ENCODE measurements around the gene ITPK1.

GRCh38 chr14:93037351-93037750 lies 78.4 kb downstream of the ITPK1 start:
- TF ChIP-seq POLR2A (IDR thresholded peaks at IDR 0.05; ENCODE audit: low read depth, low read length) (no peak), TAF1 (IDR thresholded peaks at IDR 0.05; ENCODE audit: low read depth, low read length) (no peak), POLR2AphosphoS5 (IDR thresholded peaks at IDR 0.05; ENCODE audit: low read depth, low read length) (no peak), PAX5 (IDR thresholded peaks at IDR 0.05; ENCODE audit: insufficient read depth, low read length, severe bottlenecking) (no peak), SPI1 (IDR thresholded peaks at IDR 0.05; ENCODE audit: low read depth, low read length) (no peak)
